ENCODE data around the gene KAZN.

DNA sequence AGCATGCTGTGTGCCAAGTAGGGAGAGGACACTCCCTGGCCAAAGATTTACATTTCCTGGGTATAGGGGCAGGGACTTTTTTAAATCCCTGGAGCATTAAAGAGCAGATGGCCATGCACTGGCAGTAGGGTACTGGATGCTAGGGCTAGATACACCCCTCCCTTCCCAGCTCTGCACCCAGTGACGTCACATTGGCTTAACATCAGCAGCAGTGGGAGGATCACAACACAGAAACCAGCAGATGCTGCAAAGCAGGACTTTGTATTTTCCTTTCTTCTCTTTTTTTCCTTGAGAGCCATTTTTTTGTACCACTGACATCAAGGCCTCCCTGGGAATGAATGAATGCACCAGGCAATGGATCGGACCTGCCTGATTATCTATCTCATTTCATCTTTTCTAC, 243.0 kb downstream of the KAZN start:
- TF ChIP-seq SP1 (IDR thresholded peaks at IDR 0.05) (no peak), FOXM1 (IDR thresholded peaks at IDR 0.05; ENCODE audit: borderline replicate concordance) (no peak), ELF4 (IDR thresholded peaks at IDR 0.05) (no peak), TARDBP (IDR thresholded peaks at IDR 0.05) (no peak), NFRKB (IDR thresholded peaks at IDR 0.05) (no peak), ZNF384 (IDR thresholded peaks at IDR 0.05) (no peak)
- TF ChIP-seq, protein P1, sequence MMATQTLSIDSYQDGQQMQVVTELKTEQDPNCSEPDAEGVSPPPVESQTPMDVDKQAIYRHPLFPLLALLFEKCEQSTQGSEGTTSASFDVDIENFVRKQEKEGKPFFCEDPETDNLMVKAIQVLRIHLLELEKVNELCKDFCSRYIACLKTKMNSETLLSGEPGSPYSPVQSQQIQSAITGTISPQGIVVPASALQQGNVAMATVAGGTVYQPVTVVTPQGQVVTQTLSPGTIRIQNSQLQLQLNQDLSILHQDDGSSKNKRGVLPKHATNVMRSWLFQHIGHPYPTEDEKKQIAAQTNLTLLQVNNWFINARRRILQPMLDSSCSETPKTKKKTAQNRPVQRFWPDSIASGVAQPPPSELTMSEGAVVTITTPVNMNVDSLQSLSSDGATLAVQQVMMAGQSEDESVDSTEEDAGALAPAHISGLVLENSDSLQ (IDR thresholded peaks at IDR 0.05): no peak

All from HEK293T (cell line).